ENCODE results near the gene COQ2.

DNA sequence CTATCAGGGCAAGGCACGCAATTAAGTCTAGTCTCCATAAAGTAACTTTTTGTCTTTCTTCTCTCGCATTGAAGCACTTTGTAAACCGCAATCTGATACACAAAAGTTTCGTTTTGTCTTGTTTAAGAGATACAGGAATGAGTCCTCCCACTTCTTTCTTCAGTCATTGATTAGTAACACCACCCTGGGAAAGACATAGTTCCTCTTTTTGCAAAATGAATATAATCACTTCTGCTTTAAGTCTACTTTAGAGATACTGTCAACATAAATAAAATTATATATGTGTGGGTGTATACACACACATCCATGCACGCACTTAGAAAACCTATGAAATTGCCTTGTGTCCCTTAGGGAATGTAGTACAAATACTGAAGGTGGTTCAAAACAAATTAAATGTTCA, 11.7 kb downstream of the COQ2 start:
- TF ChIP-seq POLR2A (IDR thresholded peaks at IDR 0.05), result no peak
- TF ChIP-seq, protein P1, sequence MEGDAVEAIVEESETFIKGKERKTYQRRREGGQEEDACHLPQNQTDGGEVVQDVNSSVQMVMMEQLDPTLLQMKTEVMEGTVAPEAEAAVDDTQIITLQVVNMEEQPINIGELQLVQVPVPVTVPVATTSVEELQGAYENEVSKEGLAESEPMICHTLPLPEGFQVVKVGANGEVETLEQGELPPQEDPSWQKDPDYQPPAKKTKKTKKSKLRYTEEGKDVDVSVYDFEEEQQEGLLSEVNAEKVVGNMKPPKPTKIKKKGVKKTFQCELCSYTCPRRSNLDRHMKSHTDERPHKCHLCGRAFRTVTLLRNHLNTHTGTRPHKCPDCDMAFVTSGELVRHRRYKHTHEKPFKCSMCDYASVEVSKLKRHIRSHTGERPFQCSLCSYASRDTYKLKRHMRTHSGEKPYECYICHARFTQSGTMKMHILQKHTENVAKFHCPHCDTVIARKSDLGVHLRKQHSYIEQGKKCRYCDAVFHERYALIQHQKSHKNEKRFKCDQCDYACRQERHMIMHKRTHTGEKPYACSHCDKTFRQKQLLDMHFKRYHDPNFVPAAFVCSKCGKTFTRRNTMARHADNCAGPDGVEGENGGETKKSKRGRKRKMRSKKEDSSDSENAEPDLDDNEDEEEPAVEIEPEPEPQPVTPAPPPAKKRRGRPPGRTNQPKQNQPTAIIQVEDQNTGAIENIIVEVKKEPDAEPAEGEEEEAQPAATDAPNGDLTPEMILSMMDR (IDR thresholded peaks at IDR 0.05), result no peak

Data from ovary (tissue), 3 donors.